GM21619 (cell line): Measurements from ENCODE around the gene ITGB2.

Experiments
- ATAC-seq: cut with Tn5 transposase; IDR thresholded peaks from one replicate; pipeline ENCODE4 v1.9.1; 2021; ENCODE audit not compliant: unreplicated experiment

Gene ITGB2

GRCh38 chr21:44911384-44912157, 9.1 kb downstream of the ITGB2 start:
- ATAC-seq, result no peak

- ATAC-seq, result no peak
Observed at GRCh38 chr21:44911068-44911383, 9.7 kb downstream of the ITGB2 start.

- no peak for ATAC-seq
Observed at GRCh38 chr21:44910229-44911067, 10.3 kb downstream of the ITGB2 start.

GRCh38 chr21:44909719-44910118, 11.0 kb downstream of the ITGB2 start:
- no peak for ATAC-seq

- ATAC-seq, result no peak
Observed at GRCh38 chr21:44908908-44909307, 11.8 kb downstream of the ITGB2 start.

GRCh38 chr21:44907966-44908895, 12.5 kb downstream of the ITGB2 start:
- no peak for ATAC-seq

- no peak for ATAC-seq
Observed at GRCh38 chr21:44907225-44907965, 13.3 kb downstream of the ITGB2 start.

GRCh38 chr21:44905728-44906090, 15.0 kb downstream of the ITGB2 start:
- ATAC-seq, result no peak

- no peak for ATAC-seq
Observed at GRCh38 chr21:44905016-44905727, 15.5 kb downstream of the ITGB2 start.

- no peak for ATAC-seq
Observed at GRCh38 chr21:44904141-44904923, 16.4 kb downstream of the ITGB2 start.

- ATAC-seq, result no peak
Observed at GRCh38 chr21:44903689-44904088, 17.0 kb downstream of the ITGB2 start.

- no peak for ATAC-seq
Observed at GRCh38 chr21:44903050-44903685, 17.5 kb downstream of the ITGB2 start.

- ATAC-seq, result no peak
Observed at GRCh38 chr21:44902268-44903049, 18.2 kb downstream of the ITGB2 start.

- ATAC-seq, result no peak
Observed at GRCh38 chr21:44901391-44902074, 19.2 kb downstream of the ITGB2 start.

GRCh38 chr21:44900559-44901251, 20.0 kb downstream of the ITGB2 start:
- ATAC-seq, result no peak

GRCh38 chr21:44899768-44900558, 20.7 kb downstream of the ITGB2 start:
- no peak for ATAC-seq
